GOT3 (cell line): ENCODE results near the gene FBXO41.

Source experiments
- DNase-seq: peaks from one replicate; lab custom pipeline; 2025; ENCODE audit warnings: mixed read lengths; lab: John Stamatoyannopoulos, UW

Gene FBXO41

GRCh38 chr2:73246850-73247249 is 37.4 kb downstream of the FBXO41 start:
- no peak for DNase-seq

GRCh38 chr2:73244580-73244979 is 39.7 kb downstream of the FBXO41 start:
- DNase-seq = no peak

- no peak for DNase-seq
Observed at GRCh38 chr2:73243884-73244570, 40.3 kb downstream of the FBXO41 start.

GRCh38 chr2:73239776-73240175 is 44.5 kb downstream of the FBXO41 start:
- DNase-seq = no peak

- DNase-seq = no peak
Observed at GRCh38 chr2:73238976-73239375, 45.3 kb downstream of the FBXO41 start.

- DNase-seq = no peak
Observed at GRCh38 chr2:73238149-73238548, 46.1 kb downstream of the FBXO41 start.

GRCh38 chr2:73237168-73237567 is 47.1 kb downstream of the FBXO41 start:
- DNase-seq = no peak

GRCh38 chr2:73235315-73236028 is 48.8 kb downstream of the FBXO41 start:
- no peak for DNase-seq

GRCh38 chr2:73233932-73234832 is 50.1 kb downstream of the FBXO41 start, which contains the start of gene CCT7:
CCT7 (plus strand) TSS chr2:73234308; CDS start chr2:73234379, 71 bp downstream.
- peak; percentile 41 for DNase-seq

GRCh38 chr2:73233154-73233931 is 50.9 kb downstream of the FBXO41 start, which contains the start of gene PRADC1:
PRADC1 (minus strand) TSS chr2:73233239; CDS start chr2:73233160, 79 bp downstream.
- DNase-seq = peak; percentile 93

- no peak for DNase-seq
Observed at GRCh38 chr2:73232403-73233153, 51.7 kb downstream of the FBXO41 start.

- DNase-seq = no peak
Observed at GRCh38 chr2:73228631-73229030, 55.6 kb downstream of the FBXO41 start.

- no peak for DNase-seq
Observed at GRCh38 chr2:73227086-73227485, 57.2 kb downstream of the FBXO41 start.

GRCh38 chr2:73225513-73226360 is 58.5 kb downstream of the FBXO41 start:
- DNase-seq = no peak

- DNase-seq = no peak
Observed at GRCh38 chr2:73223821-73224220, 60.5 kb downstream of the FBXO41 start.

GRCh38 chr2:73218298-73218697 is 66.0 kb downstream of the FBXO41 start:
- DNase-seq = no peak

- DNase-seq = no peak
Observed at GRCh38 chr2:73217826-73218225, 66.5 kb downstream of the FBXO41 start.

GRCh38 chr2:73217160-73217559 is 67.1 kb downstream of the FBXO41 start:
- DNase-seq = no peak

- no peak for DNase-seq
Observed at GRCh38 chr2:73215254-73215653, 69.0 kb downstream of the FBXO41 start.
